CD4-positive, alpha-beta T cell (primary cell): ENCODE measurements around the gene ST6GALNAC4. TPM values are rescaled to one million over a fixed set of nuclear protein-coding genes. Genes with fewer than 3 reads are reported as not detected.
"Not testable (repeated sequence)": the region's sequence is repeated elsewhere in the genome, so short reads cannot be mapped to it uniquely, and the experiment has no call there.

ENCODE experiments used
- ATAC-seq: fragments of 200-7000 bp; cut with Tn5 transposase; one replicate; pipeline ENCODE4 v1.10.0; 2022; ENCODE audit warnings: mild to moderate bottlenecking; ENCODE audit not compliant: poor library complexity
- CTCF ChIA-PET: fragments of 350-600 bp; sonication (Branson Sonifier 250); formaldehyde crosslinking; loops from one replicate; lab custom pipeline; 2021; ENCODE audit warnings: antibody characterized with exemption, inconsistent platforms; lab: Charles Lee
- POLR2A ChIA-PET: fragments of 350-600 bp; sonication (Branson Sonifier 250); formaldehyde crosslinking; loops from one replicate; lab custom pipeline; 2021; ENCODE audit warnings: antibody characterized with exemption, inconsistent platforms; lab: Charles Lee
- DNase-seq, 14 experiments: peaks; one replicate each; pipeline ENCODE4 v3.0.0-alpha.2; 2013 to 2020; ENCODE audit warnings: mixed read lengths in 2 of 14
- H3K27ac ChIP-seq, 2 donors: one replicate each; pipeline versions ENCODE4 v1.5.1 to v1.7.0; 2013; ENCODE audit warnings: low read length in 2 of 2, low read depth in 1 of 2, mild to moderate bottlenecking in 1 of 2
- H3K27me3 ChIP-seq, 2 experiments: 1 replicate in 1 of 2; 2 replicates in 1 of 2; pipeline versions ENCODE4 v1.6.1 to v1.7.0; 2013; ENCODE audit warnings: low read length in 2 of 2, control low read depth in 1 of 2, mild to moderate bottlenecking in 1 of 2, moderate library complexity in 1 of 2; ENCODE audit not compliant: insufficient read depth in 2 of 2, control insufficient read depth in 1 of 2
- H3K36me3 ChIP-seq: one replicate; pipeline ENCODE4 v1.6.1; 2013; ENCODE audit warnings: low read length, control low read depth; ENCODE audit not compliant: insufficient read depth
- H3K4me1 ChIP-seq: one replicate; pipeline ENCODE4 v1.6.1; 2013; ENCODE audit warnings: low read length, control low read depth; ENCODE audit not compliant: insufficient read depth
- H3K4me3 ChIP-seq: one replicate; pipeline ENCODE4 v1.5.1; 2013; ENCODE audit warnings: mild to moderate bottlenecking, low read length, moderate library complexity
- H3K9me3 ChIP-seq, 2 experiments: 1 replicate in 1 of 2; 2 replicates in 1 of 2; pipeline versions ENCODE4 v1.6.1 to v1.7.0; 2013; ENCODE audit warnings: low read length in 2 of 2, mild to moderate bottlenecking in 2 of 2, control low read depth in 1 of 2, moderate library complexity in 1 of 2; ENCODE audit not compliant: control insufficient read depth in 1 of 2, insufficient read depth in 1 of 2
- H3K27ac Mint-ChIP-seq: one replicate; pipeline ENCODE4 v1.8.0; 2020; ENCODE audit warnings: mixed read lengths
- H3K27me3 Mint-ChIP-seq: one replicate; pipeline ENCODE4 v1.8.0; 2021; ENCODE audit warnings: mixed read lengths
- H3K36me3 Mint-ChIP-seq: one replicate; pipeline ENCODE4 v1.8.0; 2021; ENCODE audit warnings: low read depth, mixed read lengths
- H3K4me1 Mint-ChIP-seq: one replicate; pipeline ENCODE4 v1.8.0; 2021; ENCODE audit warnings: low read depth, mixed read lengths
- H3K4me3 Mint-ChIP-seq: one replicate; pipeline ENCODE4 v1.8.0; 2020; ENCODE audit warnings: mild to moderate bottlenecking, mixed read lengths
- H3K9me3 Mint-ChIP-seq: one replicate; pipeline ENCODE4 v1.8.0; 2020; ENCODE audit warnings: mixed read lengths
- intact Hi-C, 2 experiments: fragments of 100-400 bp; cut with DNase I in 1 of 2; cut with micrococcal nuclease in 1 of 2; formaldehyde crosslinking; loops; one replicate each; pipeline versions ENCODE4 v1.15.1 to v1.9.0; 2023 to 2025; cut with DNase I, micrococcal nuclease
- total RNA-seq, 174 experiments: library from RNA in 2 of 174; stranded (reverse) in 2 of 174; gene quantifications; one replicate each; pipeline ENCODE4 v1.2.3 and lab custom pipeline; 2021 to 2026
- TF ChIP-seq, protein P1 (sequence below): fragments of 200-600 bp; IDR thresholded peaks from one replicate; pipeline ENCODE4 v1.8.0; 2022; ENCODE audit warnings: antibody characterized with exemption, mild to moderate bottlenecking

The ST6GALNAC4 gene
- total RNA-seq, 2 experiments from 2014 or later: 28.7 to 30.2 TPM

DNA sequence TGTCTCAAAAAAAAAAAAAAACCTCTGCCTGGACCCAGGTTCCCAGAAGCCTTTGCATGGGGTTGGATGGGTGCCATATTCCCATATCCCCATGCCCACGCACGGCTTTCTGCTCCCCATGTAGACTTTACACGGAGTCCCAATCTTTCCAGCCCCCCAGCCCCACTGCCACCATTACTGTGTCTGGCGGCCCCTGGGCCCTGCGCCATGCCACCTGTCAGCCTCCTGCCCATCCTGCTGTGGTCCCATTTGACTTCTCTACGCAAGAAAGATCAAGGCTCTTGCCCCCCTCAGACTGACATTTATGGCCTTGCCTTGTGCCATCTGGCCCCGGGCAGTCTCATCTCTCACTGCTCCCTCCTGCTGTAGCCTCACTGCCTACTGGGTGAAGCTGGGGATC, 32.9 kb downstream of the ST6GALNAC4 start:
- H3K4me1 ChIP-seq: peaks cover 6% of the 10 kb centered on the region
- Mint-ChIP-seq H3K9me3 (no peaks in the 10 kb centered on the region), H3K27ac (peak overlapping the region; percentile 44), H3K4me1 (peaks cover 5% of the 10 kb centered on the region), H3K4me3 (no peak overlapping the region), H3K36me3 (peaks cover 59% of the 10 kb centered on the region), H3K27me3 (no peaks in the 10 kb centered on the region)
- DNase-seq (no peak), ATAC-seq (no peak)
- CTCF ChIA-PET: no interaction called here
- TF ChIP-seq, protein P1, sequence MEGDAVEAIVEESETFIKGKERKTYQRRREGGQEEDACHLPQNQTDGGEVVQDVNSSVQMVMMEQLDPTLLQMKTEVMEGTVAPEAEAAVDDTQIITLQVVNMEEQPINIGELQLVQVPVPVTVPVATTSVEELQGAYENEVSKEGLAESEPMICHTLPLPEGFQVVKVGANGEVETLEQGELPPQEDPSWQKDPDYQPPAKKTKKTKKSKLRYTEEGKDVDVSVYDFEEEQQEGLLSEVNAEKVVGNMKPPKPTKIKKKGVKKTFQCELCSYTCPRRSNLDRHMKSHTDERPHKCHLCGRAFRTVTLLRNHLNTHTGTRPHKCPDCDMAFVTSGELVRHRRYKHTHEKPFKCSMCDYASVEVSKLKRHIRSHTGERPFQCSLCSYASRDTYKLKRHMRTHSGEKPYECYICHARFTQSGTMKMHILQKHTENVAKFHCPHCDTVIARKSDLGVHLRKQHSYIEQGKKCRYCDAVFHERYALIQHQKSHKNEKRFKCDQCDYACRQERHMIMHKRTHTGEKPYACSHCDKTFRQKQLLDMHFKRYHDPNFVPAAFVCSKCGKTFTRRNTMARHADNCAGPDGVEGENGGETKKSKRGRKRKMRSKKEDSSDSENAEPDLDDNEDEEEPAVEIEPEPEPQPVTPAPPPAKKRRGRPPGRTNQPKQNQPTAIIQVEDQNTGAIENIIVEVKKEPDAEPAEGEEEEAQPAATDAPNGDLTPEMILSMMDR: no peak
- no peaks in the 10 kb centered on the region for H3K9me3 ChIP-seq
- intact Hi-C loops: loop anchor here in 1 of 2 experiments (5.0 kb wide), 1 partner anchor 33 kb away; the partner anchor contains the start of gene ST6GALNAC4
- H3K4me3 ChIP-seq: no peak overlapping the region
- POLR2A ChIA-PET: interaction anchor here (1.4 kb wide), 1 partner anchor 22 kb away, joined by 3 read pairs; no protein-coding TSS in a partner anchor
- H3K36me3 ChIP-seq: peaks cover 43% of the 10 kb centered on the region
- no peak overlapping the region for H3K27ac ChIP-seq
- H3K27me3 ChIP-seq: no peaks in the 10 kb centered on the region

DNA sequence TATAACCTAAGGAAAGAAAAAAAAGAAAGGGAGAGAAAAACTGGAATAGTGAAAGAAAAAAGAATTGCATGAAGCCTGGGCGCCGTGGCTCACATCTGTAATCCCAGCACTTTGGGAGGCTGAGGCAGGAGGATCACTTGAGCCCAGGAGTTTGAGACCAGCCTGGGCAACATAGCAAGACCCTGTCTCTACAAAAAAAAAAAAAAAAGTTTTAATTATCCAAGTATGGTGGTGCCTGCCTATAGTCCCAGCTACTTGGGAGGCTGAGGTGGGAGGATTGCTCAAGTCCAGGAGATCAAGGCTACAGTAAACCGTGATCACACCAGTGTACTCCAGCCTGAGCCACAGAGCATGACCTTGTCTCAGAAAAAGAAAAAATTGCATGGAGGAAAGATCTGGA, 35.1 kb downstream of the ST6GALNAC4 start:
- H3K4me3 ChIP-seq, H3K27ac Mint-ChIP-seq, ATAC-seq, H3K9me3 Mint-ChIP-seq, H3K4me1 Mint-ChIP-seq, H3K4me3 Mint-ChIP-seq, H3K9me3 ChIP-seq, H3K27me3 ChIP-seq, H3K27me3 Mint-ChIP-seq, H3K27ac ChIP-seq, DNase-seq: not testable (repeated sequence)
- POLR2A ChIA-PET: interaction anchor here (0.6 to 1.5 kb wide), 6 partner anchors 8 to 96 kb away, joined by 3 to 5 read pairs (median 4); partner anchors contain the start of genes CDK9 and ST6GALNAC6
- intact Hi-C loops: loop anchor here in 1 of 2 experiments (5.0 kb wide), 1 partner anchor 36 kb away; the partner anchor contains the start of gene ST6GALNAC4
- CTCF ChIA-PET: interaction anchor here (1.4 to 2.3 kb wide), 3 partner anchors 12 to 147 kb away, joined by 4 to 11 read pairs (median 9); partner anchors contain the start of gene TOR2A
- peaks cover 48% of the 10 kb centered on the region for H3K36me3 Mint-ChIP-seq
- H3K36me3 ChIP-seq: peaks cover 29% of the 10 kb centered on the region
- H3K4me1 ChIP-seq: peaks cover 15% of the 10 kb centered on the region

DNA sequence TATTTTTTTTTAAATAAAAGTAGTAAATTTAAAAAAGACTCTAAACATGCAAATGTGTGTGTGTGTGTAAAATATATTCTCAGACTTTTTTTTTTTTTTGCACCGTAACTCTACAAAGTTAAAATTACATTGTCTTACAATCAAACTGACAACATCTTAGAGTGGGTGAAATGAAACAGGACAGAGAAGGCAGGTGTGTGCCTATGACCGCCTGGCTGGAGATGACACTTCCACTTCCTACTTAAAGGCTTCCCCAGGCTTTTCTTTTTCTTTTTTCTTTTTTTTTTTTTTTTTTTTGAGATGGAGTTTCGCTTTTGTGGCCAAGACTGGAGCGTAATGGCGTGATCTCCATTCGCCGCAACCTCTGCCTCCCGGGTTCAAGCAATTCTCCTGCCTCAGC, 36.7 kb downstream of the ST6GALNAC4 start:
- H3K27me3 Mint-ChIP-seq: no peaks in the 10 kb centered on the region
- no peaks in the 10 kb centered on the region for H3K9me3 Mint-ChIP-seq
- Histone ChIP-seq H3K36me3 (peaks cover 14% of the 10 kb centered on the region), H3K4me3 (no peak overlapping the region), H3K27ac (no peak overlapping the region), H3K4me1 (peaks cover 11% of the 10 kb centered on the region), H3K27me3 (peaks cover 5 to 6% of the 10 kb centered on the region in 2 experiments), H3K9me3 (no peaks in the 10 kb centered on the region)
- H3K4me3 Mint-ChIP-seq: no peak overlapping the region
- intact Hi-C loops: loop anchor here in 1 of 2 experiments (5.0 kb wide), 1 partner anchor 37 kb away; the partner anchor contains the start of gene ST6GALNAC4
- H3K36me3 Mint-ChIP-seq: peaks cover 32% of the 10 kb centered on the region
- CTCF ChIA-PET: no interaction called here
- ATAC-seq: no peak
- DNase-seq: no peak
- H3K27ac Mint-ChIP-seq: no peak overlapping the region
- peaks cover 5% of the 10 kb centered on the region for H3K4me1 Mint-ChIP-seq
- POLR2A ChIA-PET: no interaction called here
- TF ChIP-seq, protein P1: no peak
